22Rv1 (cell line): ENCODE measurements around the gene SH3PXD2A.

Experiments used
- CTCF ChIP-seq: fragments of 450-650 bp; IDR thresholded peaks from 2 replicates; pipeline ENCODE4 v1.5.1; 2017; ENCODE audit warnings: mild to moderate bottlenecking
- ZFX ChIP-seq: fragments of 450-650 bp; IDR thresholded peaks from 2 replicates; pipeline ENCODE4 v1.6.1; 2017; ENCODE audit warnings: antibody characterized with exemption, borderline replicate concordance

- no peak for TF ChIP-seq CTCF
- TF ChIP-seq ZFX, result no peak
Measured at GRCh38 chr10:103649654-103650423, 205.5 kb downstream of the SH3PXD2A start.
